UCSD-AML1 (cell line): ENCODE data around the gene GALNT12.

Experiments used
- DNase-seq: peaks from one replicate; lab custom pipeline; 2025; ENCODE audit not compliant: unreplicated experiment; lab: John Stamatoyannopoulos, UW

The GALNT12 gene

DNA sequence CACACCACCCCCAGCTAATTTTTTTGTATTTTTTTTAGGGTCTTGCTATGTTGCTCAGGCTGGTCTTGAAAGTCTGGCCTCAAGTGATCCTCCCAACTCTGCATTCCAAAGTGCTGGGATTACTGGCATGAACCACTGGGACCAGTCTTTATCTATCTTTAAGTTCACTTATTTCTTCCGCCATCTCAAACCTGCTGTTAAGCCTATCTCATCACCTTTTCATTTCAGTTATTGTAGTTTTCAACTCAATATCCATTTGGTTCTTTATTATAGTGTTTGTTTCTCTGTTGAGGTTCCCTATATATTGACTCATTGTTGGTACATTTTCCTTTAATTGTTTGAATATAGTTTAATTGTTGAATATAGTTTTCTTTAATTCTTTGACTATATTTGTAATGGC is 48.1 kb downstream of the GALNT12 start:
- DNase-seq = no peak

DNA sequence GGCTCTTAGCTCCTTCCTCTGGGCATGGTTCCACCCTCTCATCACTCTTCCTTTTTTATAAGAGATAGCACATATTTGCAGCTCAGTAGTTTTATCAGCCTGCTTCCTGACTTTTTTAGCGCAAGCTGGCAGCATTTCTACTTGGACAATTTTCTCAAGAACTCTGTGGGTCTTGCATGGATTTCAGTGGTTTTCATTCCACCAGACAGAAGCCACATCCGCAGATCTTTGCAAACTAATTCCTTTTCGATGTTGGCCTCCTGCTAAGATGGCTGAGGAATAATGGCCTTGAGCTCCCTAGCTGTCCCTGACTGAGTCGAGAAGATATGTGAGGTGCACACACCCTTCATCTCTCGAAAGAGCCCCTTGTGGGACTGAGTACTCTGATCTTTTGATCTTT is 49.5 kb downstream of the GALNT12 start:
- no peak for DNase-seq

GRCh38 chr9:98859941-98860340 is 52.5 kb downstream of the GALNT12 start:
- DNase-seq = no peak

GRCh38 chr9:98860871-98861293 is 53.4 kb downstream of the GALNT12 start:
- DNase-seq = peak; percentile 26

GRCh38 chr9:98861781-98862504 is 54.5 kb downstream of the GALNT12 start:
- no peak for DNase-seq

DNA sequence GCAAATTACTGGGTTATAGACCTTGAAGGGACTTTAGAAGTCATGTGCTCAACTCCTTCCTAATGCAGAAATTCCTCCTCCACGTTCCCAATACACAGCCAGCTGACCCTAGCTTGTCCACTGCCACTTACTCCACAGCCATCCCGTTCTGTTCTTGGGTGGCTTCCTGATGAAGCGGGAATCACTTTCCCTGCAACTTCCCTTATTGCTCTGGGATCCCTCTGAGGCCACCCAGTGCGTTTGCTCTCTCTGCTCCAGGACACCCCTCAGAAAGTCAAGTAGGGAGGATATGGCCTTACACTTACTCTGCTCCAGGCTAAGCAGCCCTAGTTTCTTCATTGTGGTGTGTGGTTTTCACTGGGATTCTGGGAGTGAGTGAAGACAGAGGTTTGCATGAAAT is 55.5 kb downstream of the GALNT12 start:
- DNase-seq = no peak

- DNase-seq = no peak
These were observed 57.1 kb downstream of the GALNT12 start for GRCh38 chr9:98864281-98865174.

DNA sequence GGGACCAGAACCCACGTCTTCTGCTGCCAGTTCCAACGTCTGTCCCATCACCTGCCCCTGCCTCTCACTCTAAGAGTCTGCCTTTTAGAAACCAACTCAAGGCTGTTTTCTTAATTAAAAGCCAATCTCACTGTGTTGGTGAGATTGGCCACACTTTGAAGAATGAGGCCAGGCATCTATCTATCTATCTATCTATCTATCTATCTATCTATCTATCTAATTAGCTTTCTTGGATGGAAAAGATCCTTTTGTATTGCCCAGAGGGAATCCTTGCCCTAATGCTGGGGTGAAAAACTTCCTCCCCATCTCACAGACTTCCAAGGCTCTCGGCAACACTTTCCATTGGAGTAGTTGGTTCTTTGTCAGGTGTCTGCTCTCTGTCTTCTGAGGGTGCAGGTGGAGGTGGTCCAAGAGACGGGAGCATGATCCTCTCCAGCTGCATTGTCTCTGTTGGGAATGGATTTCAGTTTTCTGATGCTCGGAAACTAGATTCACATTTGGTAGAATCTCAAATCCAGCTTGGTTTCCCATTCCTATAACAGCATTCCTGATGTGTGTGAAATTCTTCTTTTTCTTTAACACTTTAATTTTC is 57.9 kb downstream of the GALNT12 start:
- DNase-seq = no peak

DNA sequence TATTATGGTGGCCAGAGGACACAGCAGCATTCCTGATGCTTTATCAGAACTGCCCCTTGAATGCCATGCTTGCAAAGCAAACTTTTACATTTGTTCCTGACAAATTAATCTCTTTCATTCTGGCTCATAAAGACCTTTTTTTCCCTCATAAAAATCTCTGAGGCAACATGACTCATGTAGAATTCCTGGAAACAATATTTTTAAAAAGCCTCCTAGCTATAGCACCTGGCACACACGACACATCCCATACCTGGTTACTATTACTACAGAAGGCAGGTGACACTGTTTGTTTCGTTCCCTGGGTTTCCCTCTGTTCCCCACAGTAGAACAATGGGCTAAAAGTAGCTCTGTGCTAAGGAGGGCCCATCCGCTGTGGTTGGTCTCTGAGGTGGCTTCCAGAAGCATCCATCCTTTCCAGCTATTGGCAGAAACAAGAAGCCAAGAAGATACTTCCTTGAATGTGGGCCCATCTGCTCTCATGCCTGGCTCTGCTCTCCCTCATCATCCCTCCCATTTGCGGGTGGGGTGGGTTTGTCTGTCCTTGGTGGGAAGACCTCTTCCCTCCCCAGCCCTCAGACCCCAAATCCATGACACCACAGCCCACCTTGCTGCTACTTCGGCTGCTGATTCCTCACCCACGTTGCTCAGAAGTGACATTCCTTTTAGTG is 59.1 kb downstream of the GALNT12 start:
- no peak for DNase-seq

- DNase-seq = no peak
These were observed 59.6 kb downstream of the GALNT12 start for GRCh38 chr9:98867103-98867428.

DNA sequence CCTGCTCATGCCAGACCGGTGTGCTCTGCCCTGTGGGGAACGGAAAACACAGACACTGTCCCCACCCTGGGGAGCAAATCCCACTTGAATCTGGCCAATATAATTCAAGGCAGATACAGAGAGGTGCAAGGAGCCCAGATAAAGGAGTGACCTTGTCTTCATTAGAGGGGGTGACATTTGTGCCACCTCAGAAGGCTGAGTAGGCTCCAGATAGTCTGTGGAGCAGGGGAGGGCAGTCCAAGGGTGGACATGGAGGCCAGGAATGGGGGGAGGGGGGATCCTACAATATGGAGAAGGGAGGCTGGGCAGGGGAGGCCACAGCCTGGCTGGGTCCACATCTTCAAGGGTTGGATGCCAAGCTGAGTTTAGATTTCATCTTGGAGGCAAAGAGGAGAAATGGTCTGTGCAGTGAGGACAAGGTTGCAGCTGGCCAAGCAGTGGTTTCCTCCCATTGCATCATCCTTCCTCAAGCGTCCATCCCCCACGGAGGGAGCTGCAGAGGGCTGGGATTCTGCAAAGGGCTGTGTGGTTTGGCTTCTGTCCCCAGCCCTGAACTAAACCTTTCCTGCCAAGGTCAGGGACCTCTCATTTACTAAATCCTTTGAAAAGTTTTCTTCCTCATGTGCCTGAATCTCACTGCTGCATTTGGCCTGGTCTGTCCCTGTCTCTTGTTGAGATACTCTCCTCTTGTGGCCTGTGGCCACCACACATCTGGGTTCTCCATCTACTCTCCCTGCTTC is 60.1 kb downstream of the GALNT12 start:
- DNase-seq = peak; percentile 79

DNA sequence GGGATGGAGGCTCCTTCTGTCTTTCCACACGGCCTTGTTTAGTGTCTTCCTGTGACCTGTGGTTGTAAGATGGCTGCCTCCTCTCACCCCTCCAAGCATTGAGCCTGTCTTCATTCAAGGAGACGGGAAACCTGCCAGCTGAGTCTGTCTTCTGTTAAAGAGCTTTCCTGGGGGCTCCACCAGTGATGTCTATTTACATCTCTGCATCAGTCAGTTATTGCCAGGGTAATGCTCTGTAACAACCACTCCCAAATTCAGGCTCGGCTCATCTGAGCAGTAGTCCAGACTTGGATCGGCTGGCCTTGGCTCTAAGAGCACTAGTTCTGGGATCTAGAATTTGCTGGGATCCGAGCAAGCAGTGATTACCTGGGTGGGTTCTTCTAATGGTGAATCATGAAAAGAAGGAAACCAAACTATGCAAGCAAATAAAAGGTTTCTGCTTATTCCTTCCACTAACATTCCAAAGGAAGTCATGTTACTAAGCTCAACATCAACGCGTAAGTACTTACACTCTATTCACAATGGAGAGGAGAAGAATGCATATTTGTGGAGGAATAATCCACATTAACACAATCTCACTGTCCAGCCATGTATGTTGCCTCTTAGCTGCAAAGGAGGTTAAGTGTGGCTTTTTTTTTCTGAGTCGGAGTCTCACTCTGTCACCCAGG is 61.7 kb downstream of the GALNT12 start:
- DNase-seq = no peak

- no peak for DNase-seq
These were observed 62.4 kb downstream of the GALNT12 start for GRCh38 chr9:98869866-98870265.

- DNase-seq = no peak
These were observed 63.5 kb downstream of the GALNT12 start for GRCh38 chr9:98870782-98871557.

GRCh38 chr9:98871558-98872065 is 64.1 kb downstream of the GALNT12 start:
- no peak for DNase-seq

DNA sequence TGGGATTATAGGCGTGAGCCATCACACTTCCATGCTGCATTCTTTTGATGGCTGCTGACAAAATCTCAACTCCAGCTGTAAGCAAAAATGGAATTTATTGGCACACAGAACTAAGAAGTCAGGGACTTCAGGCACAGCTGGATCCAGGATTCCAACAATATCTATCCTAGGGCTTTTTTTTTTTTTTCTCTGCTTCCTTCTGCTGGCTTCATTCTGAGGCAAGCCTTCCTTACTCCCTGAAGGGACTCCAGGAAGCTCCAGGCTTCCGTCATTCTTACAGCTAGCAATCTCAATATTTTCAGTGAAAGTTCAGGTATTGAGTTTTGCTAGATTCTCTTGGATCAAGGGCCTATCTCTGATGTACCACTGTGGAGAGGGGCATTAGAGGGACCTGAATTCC is 66.1 kb downstream of the GALNT12 start:
- no peak for DNase-seq

- DNase-seq = no peak
These were observed 66.5 kb downstream of the GALNT12 start for GRCh38 chr9:98873951-98874371.

DNA sequence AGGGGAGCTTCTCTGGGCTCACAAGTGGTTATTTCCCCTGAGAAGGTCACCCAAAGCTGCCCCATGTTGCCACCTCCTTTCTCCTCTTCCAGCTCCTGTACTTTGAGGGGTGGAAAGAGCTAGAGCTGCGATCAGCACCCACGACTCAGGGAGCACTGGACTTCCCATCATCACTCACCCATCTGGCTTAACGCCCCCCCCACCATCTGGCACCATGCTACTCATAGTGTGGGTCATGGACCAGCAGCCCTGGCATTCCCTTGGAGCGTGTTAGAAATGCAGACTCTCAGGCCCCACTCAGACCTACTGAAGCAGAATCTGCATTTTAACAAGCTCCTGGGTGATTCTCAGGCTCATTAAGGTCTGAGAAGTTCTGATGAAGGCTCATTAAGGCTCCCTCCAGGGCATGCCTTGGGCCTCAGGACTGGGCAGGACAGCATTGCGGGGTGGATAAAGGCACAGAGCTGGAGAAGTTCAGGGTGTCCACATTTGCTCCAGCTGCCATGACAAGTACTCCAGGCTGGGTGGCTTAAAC is 67.3 kb downstream of the GALNT12 start:
- DNase-seq = no peak

DNA sequence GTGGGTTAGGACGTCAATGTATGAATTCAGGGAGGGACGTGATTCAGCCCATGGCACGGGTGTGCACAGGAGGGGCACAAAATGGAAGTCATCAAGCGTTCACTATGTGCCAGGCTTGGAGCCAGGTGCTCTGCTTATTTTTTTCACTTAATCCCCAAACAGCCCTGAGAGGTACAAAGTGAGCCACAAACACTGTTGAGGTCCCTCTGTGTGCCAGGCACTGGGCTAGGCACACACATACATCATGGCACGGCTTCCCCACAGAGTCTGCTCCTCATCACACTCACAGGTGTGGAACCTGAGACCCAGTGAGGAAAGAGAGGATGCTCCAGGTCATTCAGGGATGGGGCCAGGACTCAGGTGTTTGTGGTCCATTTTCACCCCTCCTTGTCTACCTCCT is 68.1 kb downstream of the GALNT12 start:
- no peak for DNase-seq
